IMR-90 (cell line): Measurements from ENCODE around the gene OR8D4. TPM values are rescaled to one million over a fixed set of nuclear protein-coding genes. Genes with fewer than 3 reads are reported as not detected.

Experiments
- polyA plus RNA-seq, 3 experiments: library from polyadenylated mRNA; depleted of rRNA; stranded (reverse); fragments of >200 nt; gene quantifications; 2 replicates each; pipeline ENCODE4 v1.2.3, GENCODE V29; 2012; ENCODE audit warnings: low replicate concordance in 1 of 3
- total RNA-seq: library from RNA; depleted of rRNA; stranded (reverse); fragments of >200 nt; gene quantifications from 2 replicates; pipeline ENCODE4 v1.2.3, GENCODE V29; 2012; rRNA removed

OR8D4 gene
- total and polyA plus RNA-seq, 2 of the 4 experiments (the other 2 are of a cell fraction): not detected

Other genes starting within 250 kb of the OR8D4 start
- under 0.01 TPM in 2 replicates for gene SCN3B, start 247.5 kb upstream of the OR8D4 start, total RNA-seq
- gene SCN3B, start 247.5 kb upstream of the OR8D4 start, polyA plus RNA-seq (2012; rRNA removed): 0.03 and 0.04 TPM in 2 replicates
- gene ZNF202, start 160.5 kb upstream of the OR8D4 start, total RNA-seq: 8.2 and 9.2 TPM in 2 replicates
- 6.3 and 7.7 TPM in 2 replicates for gene ZNF202, start 160.5 kb upstream of the OR8D4 start, polyA plus RNA-seq (2012; rRNA removed)
- gene OR6X1, start 147.6 kb upstream of the OR8D4 start, total RNA-seq: not detected in 2 replicates
- gene OR6X1, start 147.6 kb upstream of the OR8D4 start, polyA plus RNA-seq (2012; rRNA removed): not detected in 2 replicates
- gene OR6M1, start 95.8 kb upstream of the OR8D4 start, total RNA-seq: not detected in 2 replicates
- not detected in 2 replicates for gene OR6M1, start 95.8 kb upstream of the OR8D4 start, polyA plus RNA-seq (2012; rRNA removed)
- gene TMEM225, start 16.5 kb upstream of the OR8D4 start, total RNA-seq: not detected in 2 replicates
- gene TMEM225, start 16.5 kb upstream of the OR8D4 start, polyA plus RNA-seq (2012; rRNA removed): not detected in 2 replicates
- gene OR4D5, start 37.5 kb downstream of the OR8D4 start, total RNA-seq: not detected in 2 replicates
- gene OR4D5, start 37.5 kb downstream of the OR8D4 start, polyA plus RNA-seq (2012; rRNA removed): not detected in 2 replicates
- gene OR6T1, start 41.7 kb downstream of the OR8D4 start, total RNA-seq: not detected in 2 replicates
- not detected in 2 replicates for gene OR6T1, start 41.7 kb downstream of the OR8D4 start, polyA plus RNA-seq (2012; rRNA removed)
- not detected in 2 replicates for gene OR10S1, start 75.6 kb downstream of the OR8D4 start, total RNA-seq
- not detected in 2 replicates for gene OR10S1, start 75.6 kb downstream of the OR8D4 start, polyA plus RNA-seq (2012; rRNA removed)
- not detected in 2 replicates for gene OR10G6, start 93.0 kb downstream of the OR8D4 start, total RNA-seq
- not detected in 2 replicates for gene OR10G6, start 93.0 kb downstream of the OR8D4 start, polyA plus RNA-seq (2012; rRNA removed)
- gene OR10G4, start 110.8 kb downstream of the OR8D4 start, total RNA-seq: not detected in 2 replicates
- gene OR10G4, start 110.8 kb downstream of the OR8D4 start, polyA plus RNA-seq (2012; rRNA removed): not detected in 2 replicates
- not detected in 2 replicates for gene OR10G9, start 120.8 kb downstream of the OR8D4 start, total RNA-seq
- gene OR10G9, start 120.8 kb downstream of the OR8D4 start, polyA plus RNA-seq (2012; rRNA removed): not detected in 2 replicates
- gene OR10G8, start 124.6 kb downstream of the OR8D4 start, total RNA-seq: not detected in 2 replicates
- gene OR10G8, start 124.6 kb downstream of the OR8D4 start, polyA plus RNA-seq (2012; rRNA removed): not detected in 2 replicates
- gene OR10G7, start 139.2 kb downstream of the OR8D4 start, total RNA-seq: not detected in 2 replicates
- gene OR10G7, start 139.2 kb downstream of the OR8D4 start, polyA plus RNA-seq (2012; rRNA removed): not detected in 2 replicates
- 4.7 and 5.6 TPM in 2 replicates for gene VWA5A, start 213.3 kb downstream of the OR8D4 start, total RNA-seq
- gene VWA5A, start 213.3 kb downstream of the OR8D4 start, polyA plus RNA-seq (2012; rRNA removed): 4.7 and 6.8 TPM in 2 replicates